ENCODE data around the gene UNC119.
"Not testable (repeated sequence)": the region's sequence is repeated elsewhere in the genome, so short reads cannot be mapped to it uniquely, and the experiment has no call there.

Gene UNC119

GRCh38 chr17:28552176-28552999 lies at the start of gene UNC119:
UNC119 (minus strand) TSS chr17:28552624; CDS start chr17:28552557, 67 bp downstream.
- peak; percentile 59 for DNase-seq

GRCh38 chr17:28599311-28600184 lies 47.1 kb upstream of the UNC119 start:
- peak; percentile 88 for DNase-seq

- DNase-seq: peak; percentile 94
Measured at GRCh38 chr17:28598799-28599310, 46.4 kb upstream of the UNC119 start, which contains the start of gene SPAG5. SPAG5 (minus strand) TSS chr17:28599025; CDS start chr17:28598946, 79 bp downstream.

- no peak for DNase-seq
Measured at GRCh38 chr17:28598389-28598788, 46.0 kb upstream of the UNC119 start.

GRCh38 chr17:28597606-28598383 lies 45.4 kb upstream of the UNC119 start:
- no peak for DNase-seq

GRCh38 chr17:28592260-28592659 lies 39.8 kb upstream of the UNC119 start:
- no peak for DNase-seq

- DNase-seq: no peak
Measured at GRCh38 chr17:28585851-28586250, 33.4 kb upstream of the UNC119 start.

- DNase-seq: no peak
Measured at GRCh38 chr17:28584434-28584833, 32.0 kb upstream of the UNC119 start.

- no peak for DNase-seq
Measured at GRCh38 chr17:28582513-28582912, 30.1 kb upstream of the UNC119 start.

GRCh38 chr17:28580959-28581358 lies 28.5 kb upstream of the UNC119 start:
- DNase-seq: no peak

- DNase-seq: no peak
Measured at GRCh38 chr17:28579526-28579925, 27.1 kb upstream of the UNC119 start.

GRCh38 chr17:28578246-28579195 lies 26.1 kb upstream of the UNC119 start:
- no peak for DNase-seq

GRCh38 chr17:28577466-28577824 lies 25.0 kb upstream of the UNC119 start:
- no peak for DNase-seq

- peak; percentile 92 for DNase-seq
Measured at GRCh38 chr17:28576758-28577465, 24.5 kb upstream of the UNC119 start, which contains the start of gene ALDOC. ALDOC (minus strand) TSS chr17:28576895; CDS start chr17:28575532, 1,363 bp downstream.

- not testable (repeated sequence) for DNase-seq
Measured at GRCh38 chr17:28576016-28576415, 23.6 kb upstream of the UNC119 start.

- no peak for DNase-seq
Measured at GRCh38 chr17:28575126-28575795, 22.8 kb upstream of the UNC119 start.

GRCh38 chr17:28574526-28574925 lies 22.1 kb upstream of the UNC119 start:
- no peak for DNase-seq

- no peak for DNase-seq
Measured at GRCh38 chr17:28573966-28574480, 21.6 kb upstream of the UNC119 start.

GRCh38 chr17:28573521-28573920 lies 21.1 kb upstream of the UNC119 start:
- DNase-seq: no peak

- no peak for DNase-seq
Measured at GRCh38 chr17:28573040-28573380, 20.6 kb upstream of the UNC119 start.

Measured in NCI-H526 treated with DMSO at 0.1 percent for 48 hours (cell line).